GM23338 (cell line): Measurements from ENCODE around the gene HMGXB3. TPM values are rescaled to one million over a fixed set of nuclear protein-coding genes. Genes with fewer than 3 reads are reported as not detected.

Source experiments
- ATAC-seq: fragments of 200-7000 bp; cut with Tn5 transposase; 3 replicates; pipeline ENCODE4 v1.9.1; 2020
- DNase-seq: peaks from one replicate; pipeline ENCODE4 v3.0.0-alpha.2; 2015; ENCODE audit warnings: low spot score
- H2AFZ ChIP-seq: fragments of 200-600 bp; sonication (generic); 2 replicates; pipeline ENCODE4 v1.8.0; 2016; ENCODE audit warnings: antibody characterized with exemption, mild to moderate bottlenecking, moderate library complexity
- H3F3A ChIP-seq: fragments of 200-600 bp; sonication (generic); replicated peaks from 2 replicates; pipeline ENCODE4 v1.8.0; 2017; ENCODE audit warnings: antibody characterized with exemption, mixed run types, low read depth
- H3K27ac ChIP-seq: fragments of 200-600 bp; sonication (generic); 2 replicates; pipeline ENCODE4 v1.6.1; 2016; ENCODE audit warnings: low read depth
- H3K27me3 ChIP-seq: fragments of 200-600 bp; sonication (generic); 2 replicates; pipeline ENCODE4 v1.8.0; 2016; ENCODE audit warnings: mild to moderate bottlenecking, mixed run types, moderate library complexity; ENCODE audit not compliant: insufficient read depth
- H3K36me3 ChIP-seq: fragments of 200-600 bp; sonication (generic); 2 replicates; pipeline ENCODE4 v1.8.0; 2016; ENCODE audit warnings: mild to moderate bottlenecking; ENCODE audit not compliant: insufficient read depth
- H3K4me1 ChIP-seq: fragments of 200-600 bp; sonication (generic); 2 replicates; pipeline ENCODE4 v1.8.0; 2016; ENCODE audit warnings: mild to moderate bottlenecking, moderate library complexity; ENCODE audit not compliant: insufficient read depth
- H3K4me2 ChIP-seq: fragments of 200-600 bp; sonication (generic); 2 replicates; pipeline ENCODE4 v1.7.1; 2017; ENCODE audit warnings: mixed run types
- H3K4me3 ChIP-seq: fragments of 200-600 bp; sonication (generic); 2 replicates; pipeline ENCODE4 v1.6.1; 2016; ENCODE audit warnings: mixed run types
- H3K79me2 ChIP-seq: fragments of 200-600 bp; sonication (generic); replicated peaks from 2 replicates; pipeline ENCODE4 v1.8.0; 2017; ENCODE audit warnings: mild to moderate bottlenecking; ENCODE audit not compliant: insufficient read depth
- H3K9me2 ChIP-seq: fragments of 200-600 bp; sonication (generic); 2 replicates; pipeline ENCODE4 v1.8.0; 2017; ENCODE audit not compliant: insufficient read depth
- H4K20me1 ChIP-seq: fragments of 200-600 bp; sonication (generic); replicated peaks from 2 replicates; pipeline ENCODE4 v1.8.0; 2017; ENCODE audit warnings: mild to moderate bottlenecking; ENCODE audit not compliant: insufficient read depth
- H3K27ac Mint-ChIP-seq: 2 replicates; pipeline ENCODE4 v1.8.0; 2020; ENCODE audit warnings: inconsistent platforms, mild to moderate bottlenecking, moderate library complexity, mixed read lengths
- H3K27me3 Mint-ChIP-seq: 3 replicates; pipeline ENCODE4 v1.8.0; 2022; ENCODE audit warnings: low read depth, mild to moderate bottlenecking, moderate library complexity, mixed read lengths, inconsistent platforms; ENCODE audit not compliant: insufficient read depth, poor library complexity
- H3K36me3 Mint-ChIP-seq: 3 replicates; pipeline ENCODE4 v1.8.0; 2021; ENCODE audit warnings: low read depth, mild to moderate bottlenecking, inconsistent platforms, moderate library complexity, mixed read lengths
- H3K4me1 Mint-ChIP-seq: 3 replicates; pipeline ENCODE4 v1.8.0; 2020; ENCODE audit warnings: mild to moderate bottlenecking, inconsistent platforms, mixed read lengths
- H3K4me3 Mint-ChIP-seq: 3 replicates; pipeline ENCODE4 v1.8.0; 2021; ENCODE audit warnings: moderate library complexity, mild to moderate bottlenecking, inconsistent platforms, mixed read lengths
- H3K9me3 Mint-ChIP-seq: 3 replicates; pipeline ENCODE4 v1.8.0; 2020; ENCODE audit warnings: moderate library complexity, mild to moderate bottlenecking, inconsistent platforms, mixed read lengths
- CREB1 ChIP-seq: fragments of 250-450 bp; sonication (Bioruptor Pico); IDR thresholded peaks from 2 replicates; pipeline ENCODE4 v1.5.0; 2020; ENCODE audit warnings: low read depth, mild to moderate bottlenecking, moderate library complexity
- CTCF ChIP-seq, 2 experiments: fragments of 200-600 bp in 1 of 2; sonication (generic) in 1 of 2; conservative IDR thresholded peaks; 2 replicates each; pipeline versions ENCODE4 v1.5.1 to v1.6.1; 2016 to 2017; ENCODE audit warnings: antibody characterized with exemption in 2 of 2, low read depth in 2 of 2, mild to moderate bottlenecking in 2 of 2, moderate library complexity in 1 of 2
- EZH2 ChIP-seq: fragments of 200-600 bp; sonication (generic); IDR thresholded peaks from one replicate; pipeline ENCODE4 v1.8.0; 2017; ENCODE audit warnings: antibody characterized with exemption, mild to moderate bottlenecking, low read depth; ENCODE audit not compliant: unreplicated experiment
- EZH2phosphoT487 ChIP-seq: fragments of 200-600 bp; sonication (generic); IDR thresholded peaks from one replicate; pipeline ENCODE4 v1.8.1; 2018; ENCODE audit warnings: antibody characterized with exemption; ENCODE audit not compliant: unreplicated experiment
- JUNB ChIP-seq: IDR thresholded peaks from one replicate; pipeline ENCODE4 v1.6.1; 2016; ENCODE audit warnings: antibody characterized with exemption; ENCODE audit not compliant: unreplicated experiment
- NANOG ChIP-seq: IDR thresholded peaks from 2 replicates; pipeline ENCODE4 v1.6.1; 2016; ENCODE audit warnings: antibody characterized with exemption, borderline replicate concordance
- POLR2AphosphoS5 ChIP-seq: IDR thresholded peaks from 2 replicates; pipeline ENCODE4 v1.6.1; 2016; ENCODE audit warnings: antibody characterized with exemption, low read depth
- REST ChIP-seq: IDR thresholded peaks from one replicate; pipeline ENCODE4 v1.6.1; 2018; ENCODE audit warnings: antibody characterized with exemption; ENCODE audit not compliant: unreplicated experiment
- STAT1 ChIP-seq: IDR thresholded peaks from one replicate; pipeline ENCODE4 v1.6.1; 2016; ENCODE audit warnings: antibody characterized with exemption; ENCODE audit not compliant: unreplicated experiment
- ZNF114 ChIP-seq: fragments of 250-450 bp; sonication (Bioruptor Pico); IDR thresholded peaks from 2 replicates; pipeline ENCODE4 v1.5.0; 2020; ENCODE audit warnings: mild to moderate bottlenecking, moderate library complexity
- ZNF331 ChIP-seq: fragments of 250-450 bp; sonication (Bioruptor Pico); IDR thresholded peaks from 2 replicates; pipeline ENCODE4 v1.5.0; 2020; ENCODE audit warnings: low read depth, mild to moderate bottlenecking, moderate library complexity
- ZNF462 ChIP-seq: fragments of 250-450 bp; sonication (Bioruptor Pico); IDR thresholded peaks from 2 replicates; pipeline ENCODE4 v1.5.0; 2020; ENCODE audit warnings: mild to moderate bottlenecking, moderate library complexity
- polyA plus RNA-seq: library from polyadenylated mRNA; unstranded; fragments of >200 nt; fragmentation: Nextera tagmentation; extraction: Ambion mirVana; gene quantifications from 2 replicates; pipeline ENCODE4 v1.2.1, GENCODE V29; 2016
- total RNA-seq: library from RNA; depleted of rRNA; stranded (reverse); fragments of >200 nt; shearing (Covaris generic); gene quantifications from 2 replicates; pipeline ENCODE4 v1.2.3, GENCODE V29; 2014
- TF ChIP-seq, protein P1 (sequence below): IDR thresholded peaks from 2 replicates; pipeline ENCODE4 v1.6.1; 2016; ENCODE audit warnings: antibody characterized with exemption

The HMGXB3 gene
- total and polyA plus RNA-seq, 2 experiments from 2014 or later = 9.4 to 37.9 TPM

GRCh38 chr5:150044712-150045111, 44.2 kb downstream of the HMGXB3 start:
- Histone ChIP-seq H3K36me3 (peaks cover 39% of the 10 kb centered on the region), H4K20me1 (peaks cover 11% of the 10 kb centered on the region), H2AFZ (no peak overlapping the region), H3K79me2 (no peaks in the 10 kb centered on the region), H3K27ac (no peak overlapping the region), H3K4me1 (no peaks in the 10 kb centered on the region), H3K9me2 (no peaks in the 10 kb centered on the region), H3K4me2 (no peak overlapping the region), H3K27me3 (no peaks in the 10 kb centered on the region), H3F3A (no peaks in the 10 kb centered on the region), H3K4me3 (no peak overlapping the region)
- no peak for DNase-seq
- peaks cover 4% of the 10 kb centered on the region for H3K4me1 Mint-ChIP-seq
- no peaks in the 10 kb centered on the region for H3K9me3 Mint-ChIP-seq
- H3K27ac Mint-ChIP-seq = no peak overlapping the region
- ATAC-seq = no peak
- TF ChIP-seq STAT1 (no peak), ZNF331 (CRISPR knock-in tag) (no peak), JUNB (no peak), POLR2AphosphoS5 (no peak), EZH2phosphoT487 (no peak), REST (no peak), ZNF462 (CRISPR knock-in tag) (no peak), EZH2 (no peak), CTCF (conservative IDR thresholded peaks at IDR 0.05; ENCODE audit: low read depth in 2 of 2) (no peak), ZNF114 (CRISPR knock-in tag) (no peak), NANOG (no peak), CREB1 (no peak)
- TF ChIP-seq, protein P1, sequence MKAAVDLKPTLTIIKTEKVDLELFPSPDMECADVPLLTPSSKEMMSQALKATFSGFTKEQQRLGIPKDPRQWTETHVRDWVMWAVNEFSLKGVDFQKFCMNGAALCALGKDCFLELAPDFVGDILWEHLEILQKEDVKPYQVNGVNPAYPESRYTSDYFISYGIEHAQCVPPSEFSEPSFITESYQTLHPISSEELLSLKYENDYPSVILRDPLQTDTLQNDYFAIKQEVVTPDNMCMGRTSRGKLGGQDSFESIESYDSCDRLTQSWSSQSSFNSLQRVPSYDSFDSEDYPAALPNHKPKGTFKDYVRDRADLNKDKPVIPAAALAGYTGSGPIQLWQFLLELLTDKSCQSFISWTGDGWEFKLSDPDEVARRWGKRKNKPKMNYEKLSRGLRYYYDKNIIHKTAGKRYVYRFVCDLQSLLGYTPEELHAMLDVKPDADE = no peak
- peaks cover 2% of the 10 kb centered on the region for H3K27me3 Mint-ChIP-seq
- H3K36me3 Mint-ChIP-seq = peaks cover 80% of the 10 kb centered on the region
- no peak overlapping the region for H3K4me3 Mint-ChIP-seq
